Stimulated activated CD4-positive, alpha-beta T cell treated with anti-CD3 and anti-CD28 coated beads, Interleukin-12 subunit alpha, Interleukin-12 subunit beta, amount 100 ng/mL, for 4 hours (primary cell): Measurements from ENCODE around the gene PTPMT1.
A peak's percentile ranks its signal among the peaks of the same experiment; 100 is the strongest.
"Not testable (repeated sequence)": the region's sequence is repeated elsewhere in the genome, so short reads cannot be mapped to it uniquely, and the experiment has no call there.

Source experiments
- DNase-seq: peaks from one replicate; pipeline ENCODE4 v3.0.0-alpha.2; 2020

PTPMT1 gene

GRCh38 chr11:47565340-47566148 lies at the start of gene PTPMT1:
PTPMT1 (plus strand) TSS chr11:47565599; CDS start chr11:47565623, 24 bp downstream.
- peak; percentile 64 for DNase-seq

GRCh38 chr11:47516155-47516554 lies 49.2 kb upstream of the PTPMT1 start:
- DNase-seq, result no peak

GRCh38 chr11:47516984-47517853 lies 48.2 kb upstream of the PTPMT1 start:
- no peak for DNase-seq

GRCh38 chr11:47518212-47518964 lies 47.0 kb upstream of the PTPMT1 start:
- DNase-seq, result no peak

GRCh38 chr11:47523490-47524225 lies 41.7 kb upstream of the PTPMT1 start:
- no peak for DNase-seq

GRCh38 chr11:47524291-47524874 lies 41.0 kb upstream of the PTPMT1 start:
- DNase-seq, result no peak

GRCh38 chr11:47526032-47526431 lies 39.4 kb upstream of the PTPMT1 start:
- not testable (repeated sequence) for DNase-seq

GRCh38 chr11:47527186-47527585 lies 38.2 kb upstream of the PTPMT1 start:
- no peak for DNase-seq

GRCh38 chr11:47529951-47530350 lies 35.4 kb upstream of the PTPMT1 start:
- DNase-seq, result no peak

- DNase-seq, result not testable (repeated sequence)
Measured at GRCh38 chr11:47530721-47531120, 34.7 kb upstream of the PTPMT1 start.

GRCh38 chr11:47531666-47532065 lies 33.7 kb upstream of the PTPMT1 start:
- DNase-seq, result no peak

GRCh38 chr11:47532597-47533213 lies 32.7 kb upstream of the PTPMT1 start:
- no peak for DNase-seq

GRCh38 chr11:47533690-47534151 lies 31.7 kb upstream of the PTPMT1 start:
- DNase-seq, result no peak

- no peak for DNase-seq
Measured at GRCh38 chr11:47534704-47535251, 30.6 kb upstream of the PTPMT1 start.

- no peak for DNase-seq
Measured at GRCh38 chr11:47536915-47537314, 28.5 kb upstream of the PTPMT1 start.

GRCh38 chr11:47538741-47539565 lies 26.4 kb upstream of the PTPMT1 start:
- no peak for DNase-seq

GRCh38 chr11:47539681-47540039 lies 25.7 kb upstream of the PTPMT1 start:
- no peak for DNase-seq

GRCh38 chr11:47541070-47541469 lies 24.3 kb upstream of the PTPMT1 start:
- DNase-seq, result no peak

- DNase-seq, result no peak
Measured at GRCh38 chr11:47545298-47545697, 20.1 kb upstream of the PTPMT1 start.

GRCh38 chr11:47546274-47546673 lies 19.1 kb upstream of the PTPMT1 start:
- DNase-seq, result not testable (repeated sequence)
